KMS-11 (cell line): ENCODE measurements around the gene NMD3.

ENCODE experiments used
- H2AFZ ChIP-seq: fragments of 200-600 bp; sonication (generic); 2 replicates; pipeline ENCODE4 v1.6.1; 2016; ENCODE audit warnings: antibody characterized with exemption, mixed run types, low read depth
- H3K27ac ChIP-seq: fragments of 200-600 bp; sonication (generic); 2 replicates; pipeline ENCODE4 v1.6.1; 2016; ENCODE audit warnings: mild to moderate bottlenecking, mixed run types
- H3K27me3 ChIP-seq: fragments of 200-600 bp; sonication (generic); 2 replicates; pipeline ENCODE4 v1.6.1; 2017; ENCODE audit warnings: mild to moderate bottlenecking, low read depth, mixed run types, moderate library complexity; ENCODE audit not compliant: insufficient read depth
- H3K36me3 ChIP-seq: fragments of 200-600 bp; sonication (generic); 2 replicates; pipeline ENCODE4 v1.6.1; 2017; ENCODE audit warnings: mild to moderate bottlenecking, mixed run types; ENCODE audit not compliant: insufficient read depth
- H3K4me1 ChIP-seq: fragments of 200-600 bp; sonication (generic); 2 replicates; pipeline ENCODE4 v1.6.1; 2016; ENCODE audit warnings: mild to moderate bottlenecking, low read depth, mixed run types; ENCODE audit not compliant: poor library complexity, severe bottlenecking
- H3K4me2 ChIP-seq: fragments of 200-600 bp; sonication (generic); 2 replicates; pipeline ENCODE4 v1.7.0; 2016; ENCODE audit warnings: mild to moderate bottlenecking, mixed run types
- H3K4me3 ChIP-seq: fragments of 200-600 bp; sonication (generic); IDR thresholded peaks from 2 replicates; pipeline ENCODE4 v1.6.1; 2017; ENCODE audit warnings: low read depth, low read length, mixed read lengths; ENCODE audit not compliant: insufficient read depth
- H3K79me2 ChIP-seq: fragments of 200-600 bp; sonication (generic); 2 replicates; pipeline ENCODE4 v1.6.1; 2016; ENCODE audit warnings: low read depth, mixed run types; ENCODE audit not compliant: insufficient read depth
- H3K9ac ChIP-seq: fragments of 200-600 bp; sonication (generic); 2 replicates; pipeline ENCODE4 v1.6.1; 2016; ENCODE audit warnings: mild to moderate bottlenecking, mixed run types
- H4K20me1 ChIP-seq: fragments of 200-600 bp; sonication (generic); 2 replicates; pipeline ENCODE4 v1.6.1; 2016; ENCODE audit warnings: mild to moderate bottlenecking, mixed run types; ENCODE audit not compliant: insufficient read depth
- TF ChIP-seq, protein P1 (sequence below): fragments of 200-600 bp; sonication (generic); conservative IDR thresholded peaks from 2 replicates; pipeline ENCODE4 v1.6.1; 2017; ENCODE audit warnings: low read depth, mild to moderate bottlenecking, antibody characterized with exemption, low read length, moderate library complexity, mixed read lengths

The NMD3 gene

DNA sequence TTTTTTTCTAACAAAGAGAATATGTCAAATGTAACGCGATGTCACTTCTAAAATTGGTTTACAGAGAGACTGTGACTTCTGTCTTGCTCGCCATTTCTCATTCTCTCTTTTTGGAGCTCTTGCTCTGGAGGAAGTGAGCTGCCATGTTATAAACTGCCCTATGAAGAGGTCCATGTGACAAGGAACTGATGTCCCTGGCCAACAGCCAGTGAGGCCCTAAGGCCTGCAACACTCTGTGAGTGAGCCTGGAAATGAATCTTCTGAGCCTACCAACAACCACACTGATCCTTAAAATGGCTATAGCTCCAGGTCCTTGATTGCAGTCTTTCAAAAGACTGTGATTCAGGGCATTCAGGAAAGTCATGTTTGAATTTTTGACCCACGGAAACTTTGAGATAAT, 49.9 kb downstream of the NMD3 start:
- Histone ChIP-seq H3K27ac (no peak overlapping the region), H3K4me3 (no peak overlapping the region), H3K4me1 (no peaks in the 10 kb centered on the region), H3K4me2 (no peak overlapping the region), H3K36me3 (no peaks in the 10 kb centered on the region), H2AFZ (no peak overlapping the region), H3K79me2 (no peaks in the 10 kb centered on the region), H4K20me1 (no peaks in the 10 kb centered on the region), H3K27me3 (no peaks in the 10 kb centered on the region), H3K9ac (no peak overlapping the region)
- TF ChIP-seq, protein P1, sequence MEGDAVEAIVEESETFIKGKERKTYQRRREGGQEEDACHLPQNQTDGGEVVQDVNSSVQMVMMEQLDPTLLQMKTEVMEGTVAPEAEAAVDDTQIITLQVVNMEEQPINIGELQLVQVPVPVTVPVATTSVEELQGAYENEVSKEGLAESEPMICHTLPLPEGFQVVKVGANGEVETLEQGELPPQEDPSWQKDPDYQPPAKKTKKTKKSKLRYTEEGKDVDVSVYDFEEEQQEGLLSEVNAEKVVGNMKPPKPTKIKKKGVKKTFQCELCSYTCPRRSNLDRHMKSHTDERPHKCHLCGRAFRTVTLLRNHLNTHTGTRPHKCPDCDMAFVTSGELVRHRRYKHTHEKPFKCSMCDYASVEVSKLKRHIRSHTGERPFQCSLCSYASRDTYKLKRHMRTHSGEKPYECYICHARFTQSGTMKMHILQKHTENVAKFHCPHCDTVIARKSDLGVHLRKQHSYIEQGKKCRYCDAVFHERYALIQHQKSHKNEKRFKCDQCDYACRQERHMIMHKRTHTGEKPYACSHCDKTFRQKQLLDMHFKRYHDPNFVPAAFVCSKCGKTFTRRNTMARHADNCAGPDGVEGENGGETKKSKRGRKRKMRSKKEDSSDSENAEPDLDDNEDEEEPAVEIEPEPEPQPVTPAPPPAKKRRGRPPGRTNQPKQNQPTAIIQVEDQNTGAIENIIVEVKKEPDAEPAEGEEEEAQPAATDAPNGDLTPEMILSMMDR, result no peak

DNA sequence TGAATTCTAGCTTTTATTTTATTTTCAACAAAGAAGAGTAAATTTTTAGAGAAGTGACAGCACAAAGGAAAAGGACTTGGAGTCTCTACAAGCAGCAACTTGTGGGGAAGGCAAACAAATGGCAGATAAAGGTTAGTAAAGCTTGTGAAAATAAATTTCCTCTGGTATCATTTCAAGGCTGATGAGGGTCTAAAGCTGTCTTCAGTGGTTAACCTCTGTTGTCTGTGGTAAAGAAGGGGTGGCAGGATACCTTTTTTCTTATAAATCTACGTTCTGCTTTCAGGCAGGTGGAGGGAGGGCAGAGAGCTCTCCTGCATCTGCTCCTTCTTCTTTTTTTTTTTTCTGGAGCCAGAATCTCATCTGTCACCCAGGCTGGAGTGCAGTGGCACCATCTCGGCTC, 50.5 kb downstream of the NMD3 start:
- no peak overlapping the region for H3K27ac ChIP-seq
- H3K36me3 ChIP-seq, result no peaks in the 10 kb centered on the region
- H3K4me3 ChIP-seq, result no peak overlapping the region
- H4K20me1 ChIP-seq, result no peaks in the 10 kb centered on the region
- H2AFZ ChIP-seq, result no peak overlapping the region
- H3K4me1 ChIP-seq, result no peaks in the 10 kb centered on the region
- TF ChIP-seq, protein P1, result no peak
- no peak overlapping the region for H3K9ac ChIP-seq
- H3K79me2 ChIP-seq, result no peaks in the 10 kb centered on the region
- no peak overlapping the region for H3K4me2 ChIP-seq
- H3K27me3 ChIP-seq, result no peaks in the 10 kb centered on the region

DNA sequence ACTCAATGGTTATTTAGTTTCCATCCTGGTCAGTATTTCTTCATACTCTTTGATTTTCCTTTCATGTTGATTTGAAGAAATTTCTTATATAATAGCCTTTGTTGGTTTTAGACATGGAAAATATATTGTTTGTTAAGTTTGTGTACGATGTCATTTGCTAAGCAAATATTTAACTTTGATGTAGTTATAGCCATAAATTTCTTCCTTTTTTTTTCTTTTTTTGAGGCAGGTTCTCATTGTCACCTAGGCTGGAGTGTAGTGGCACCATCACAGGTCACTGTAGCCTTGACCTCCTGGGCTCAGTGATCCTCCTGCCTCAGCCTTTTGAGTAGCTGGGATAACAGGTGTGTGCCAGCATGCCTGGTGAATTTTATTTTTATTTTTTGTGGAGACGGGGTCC, 51.4 kb downstream of the NMD3 start:
- Histone ChIP-seq H3K9ac (no peak overlapping the region), H4K20me1 (no peaks in the 10 kb centered on the region), H3K4me1 (no peaks in the 10 kb centered on the region), H3K27me3 (no peaks in the 10 kb centered on the region), H2AFZ (no peak overlapping the region), H3K79me2 (no peaks in the 10 kb centered on the region), H3K4me3 (no peak overlapping the region), H3K36me3 (no peaks in the 10 kb centered on the region), H3K4me2 (no peak overlapping the region), H3K27ac (no peak overlapping the region)
- TF ChIP-seq, protein P1, result no peak

DNA sequence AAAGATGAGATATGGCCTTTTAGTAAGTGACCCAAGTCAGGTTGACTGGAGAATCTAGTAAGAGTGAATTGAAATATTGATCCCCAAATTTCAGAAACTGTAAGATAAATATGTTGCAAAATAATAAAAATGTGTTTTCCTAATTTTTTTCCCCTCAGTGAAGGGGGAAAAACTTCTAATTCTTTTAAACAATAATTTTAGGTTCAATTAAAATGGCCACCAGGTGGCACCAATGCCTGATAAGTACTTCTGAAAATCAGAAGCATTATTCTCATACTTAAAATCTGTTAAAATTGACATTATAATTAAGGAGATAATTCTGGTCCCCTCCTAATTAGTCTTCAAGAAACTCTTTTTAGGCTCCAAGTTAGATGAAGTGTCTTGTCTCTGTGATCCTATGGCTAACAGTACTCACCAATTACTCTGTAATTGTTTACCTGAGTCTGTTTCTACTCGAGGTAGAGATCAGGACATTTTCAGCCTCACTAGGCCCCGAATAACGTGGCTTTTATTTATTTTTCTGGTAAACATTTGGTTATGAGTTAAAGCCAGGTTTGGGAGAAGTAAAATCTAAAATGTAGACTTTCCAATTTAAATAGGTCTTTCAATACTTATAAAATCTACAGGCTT, 52.6 kb downstream of the NMD3 start:
- TF ChIP-seq, protein P1, result peak; percentile 89
- Histone ChIP-seq H4K20me1 (no peaks in the 10 kb centered on the region), H3K4me3 (no peak overlapping the region), H2AFZ (no peak overlapping the region), H3K79me2 (no peaks in the 10 kb centered on the region), H3K9ac (no peak overlapping the region), H3K36me3 (no peaks in the 10 kb centered on the region), H3K27ac (no peak overlapping the region), H3K27me3 (no peaks in the 10 kb centered on the region), H3K4me2 (no peak overlapping the region), H3K4me1 (no peaks in the 10 kb centered on the region)
